NT2/D1 (cell line): Measurements from ENCODE around the gene KLK6.
A peak's percentile ranks its signal among the peaks of the same experiment; 100 is the strongest.

Source experiments
- DNase-seq: peaks from one replicate; pipeline ENCODE4 v3.0.0-alpha.2; 2011; ENCODE audit warnings: low read depth, low spot score
- H3K27me3 ChIP-seq: 2 replicates; pipeline ENCODE4 v1.6.0; 2011; ENCODE audit warnings: mild to moderate bottlenecking; ENCODE audit not compliant: insufficient read length, insufficient read depth
- H3K36me3 ChIP-seq: 2 replicates; pipeline ENCODE4 v1.6.1; 2011; ENCODE audit warnings: mild to moderate bottlenecking, low read length, mixed read lengths; ENCODE audit not compliant: insufficient read depth, insufficient read length
- H3K4me1 ChIP-seq: 2 replicates; pipeline ENCODE4 v1.5.1; 2011; ENCODE audit not compliant: insufficient read depth, insufficient read length
- H3K4me3 ChIP-seq: 2 replicates; pipeline ENCODE4 v1.5.1; 2011; ENCODE audit warnings: low read depth; ENCODE audit not compliant: insufficient read length
- H3K9ac ChIP-seq: 2 replicates; pipeline ENCODE4 v1.6.0; 2011; ENCODE audit warnings: low read depth; ENCODE audit not compliant: insufficient read length
- H3K9me3 ChIP-seq: 2 replicates; pipeline ENCODE4 v1.5.1; 2011; ENCODE audit warnings: mild to moderate bottlenecking, low read length; ENCODE audit not compliant: insufficient read depth
- SUZ12 ChIP-seq: IDR thresholded peaks from 2 replicates; pipeline ENCODE4 v1.6.1; 2011; ENCODE audit not compliant: insufficient read length, insufficient read depth; ENCODE audit errors: extremely low read depth
- YY1 ChIP-seq: IDR thresholded peaks from 2 replicates; pipeline ENCODE4 v1.6.1; 2011; ENCODE audit not compliant: insufficient read length, insufficient read depth
- ZNF274 ChIP-seq: IDR thresholded peaks from 2 replicates; pipeline ENCODE4 v1.6.1; 2011; ENCODE audit warnings: mild to moderate bottlenecking, low read depth, low read length

Gene KLK6

DNA sequence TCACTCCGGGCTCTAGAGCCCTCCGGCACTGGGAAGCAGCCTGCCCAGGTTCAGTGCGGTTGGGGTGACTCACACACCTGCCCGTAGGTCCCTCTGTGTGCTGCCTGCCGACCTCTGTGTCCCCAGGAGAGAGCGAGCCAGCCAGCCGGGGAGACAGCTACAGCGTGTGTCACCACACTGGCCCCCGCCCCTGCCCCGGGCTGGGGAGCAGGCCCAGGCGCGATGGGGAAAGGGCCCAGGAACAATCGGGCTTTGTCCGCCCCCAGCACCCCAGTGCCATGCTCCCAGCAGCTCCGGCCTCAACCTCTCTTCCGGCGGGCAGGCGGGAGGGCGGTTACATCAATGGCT lies at the start of gene KLK6:
Gene KLK6 (minus strand): TSS at position 179 of the 348 bp plus-strand sequence. CDS start 1,487 bp downstream, outside the sequence.
- H3K4me3 ChIP-seq: no peak within 1 kb of the TSS
- TF ChIP-seq ZNF274 (no peak), YY1 (no peak), SUZ12 (no peak)
- H3K36me3 ChIP-seq: no peaks in the 10 kb centered on the region
- peaks cover 11% of the 10 kb centered on the region for H3K4me1 ChIP-seq
- no peaks in the 10 kb centered on the region for H3K9me3 ChIP-seq
- no peak for DNase-seq
- H3K27me3 ChIP-seq: no peaks in the 10 kb centered on the region
- H3K9ac ChIP-seq: peak within 1 kb of the TSS; percentile 21

GRCh38 chr19:51018745-51019543 lies 49.6 kb upstream of the KLK6 start:
- DNase-seq: no peak
- TF ChIP-seq ZNF274 (no peak), SUZ12 (no peak), YY1 (no peak)
- Histone ChIP-seq H3K4me1 (no peaks in the 10 kb centered on the region), H3K9ac (peak overlapping the region; percentile 64), H3K36me3 (no peaks in the 10 kb centered on the region), H3K27me3 (peaks cover 23% of the 10 kb centered on the region), H3K9me3 (no peaks in the 10 kb centered on the region), H3K4me3 (peak overlapping the region; percentile 36)

GRCh38 chr19:51016798-51017683 lies 47.6 kb upstream of the KLK6 start:
- H3K9me3 ChIP-seq: no peaks in the 10 kb centered on the region
- DNase-seq: peak; percentile 59
- no peaks in the 10 kb centered on the region for H3K36me3 ChIP-seq
- H3K27me3 ChIP-seq: peaks cover 23% of the 10 kb centered on the region
- no peaks in the 10 kb centered on the region for H3K4me1 ChIP-seq
- H3K4me3 ChIP-seq: peak overlapping the region; percentile 60
- H3K9ac ChIP-seq: peak overlapping the region; percentile 72
- TF ChIP-seq ZNF274 (no peak), YY1 (no peak), SUZ12 (no peak)

- DNase-seq: no peak
- TF ChIP-seq ZNF274: no peak
- TF ChIP-seq SUZ12: no peak
- TF ChIP-seq YY1: no peak
- no peaks in the 10 kb centered on the region for H3K4me1 ChIP-seq
- no peaks in the 10 kb centered on the region for H3K36me3 ChIP-seq
- no peak overlapping the region for H3K4me3 ChIP-seq
- H3K9me3 ChIP-seq: no peaks in the 10 kb centered on the region
- H3K9ac ChIP-seq: no peak overlapping the region
- H3K27me3 ChIP-seq: peaks cover 23% of the 10 kb centered on the region
These were observed 46.4 kb upstream of the KLK6 start for GRCh38 chr19:51015691-51016267.

- Histone ChIP-seq H3K4me3 (no peak overlapping the region), H3K36me3 (no peaks in the 10 kb centered on the region), H3K9ac (no peak overlapping the region), H3K4me1 (no peaks in the 10 kb centered on the region), H3K9me3 (no peaks in the 10 kb centered on the region), H3K27me3 (peaks cover 16% of the 10 kb centered on the region)
- TF ChIP-seq ZNF274 (no peak), YY1 (no peak), SUZ12 (no peak)
- DNase-seq: no peak
These were observed 44.9 kb upstream of the KLK6 start for GRCh38 chr19:51014242-51014641.

GRCh38 chr19:51012661-51013190 lies 43.3 kb upstream of the KLK6 start:
- H3K4me3 ChIP-seq: no peak overlapping the region
- H3K27me3 ChIP-seq: peaks cover 5% of the 10 kb centered on the region
- no peak overlapping the region for H3K9ac ChIP-seq
- no peaks in the 10 kb centered on the region for H3K36me3 ChIP-seq
- H3K9me3 ChIP-seq: no peaks in the 10 kb centered on the region
- H3K4me1 ChIP-seq: no peaks in the 10 kb centered on the region
- TF ChIP-seq SUZ12 (no peak), YY1 (no peak), ZNF274 (no peak)
- DNase-seq: no peak
